ENCODE data around the gene IL22RA1. TPM values are rescaled to one million over a fixed set of nuclear protein-coding genes. Genes with fewer than 3 reads are reported as not detected.

Gene IL22RA1
- total and polyA plus RNA-seq, 9 of the 15 experiments (the other 6 are each of a cell fraction or from before 2014, with no cell fraction given) = not detected

DNA sequence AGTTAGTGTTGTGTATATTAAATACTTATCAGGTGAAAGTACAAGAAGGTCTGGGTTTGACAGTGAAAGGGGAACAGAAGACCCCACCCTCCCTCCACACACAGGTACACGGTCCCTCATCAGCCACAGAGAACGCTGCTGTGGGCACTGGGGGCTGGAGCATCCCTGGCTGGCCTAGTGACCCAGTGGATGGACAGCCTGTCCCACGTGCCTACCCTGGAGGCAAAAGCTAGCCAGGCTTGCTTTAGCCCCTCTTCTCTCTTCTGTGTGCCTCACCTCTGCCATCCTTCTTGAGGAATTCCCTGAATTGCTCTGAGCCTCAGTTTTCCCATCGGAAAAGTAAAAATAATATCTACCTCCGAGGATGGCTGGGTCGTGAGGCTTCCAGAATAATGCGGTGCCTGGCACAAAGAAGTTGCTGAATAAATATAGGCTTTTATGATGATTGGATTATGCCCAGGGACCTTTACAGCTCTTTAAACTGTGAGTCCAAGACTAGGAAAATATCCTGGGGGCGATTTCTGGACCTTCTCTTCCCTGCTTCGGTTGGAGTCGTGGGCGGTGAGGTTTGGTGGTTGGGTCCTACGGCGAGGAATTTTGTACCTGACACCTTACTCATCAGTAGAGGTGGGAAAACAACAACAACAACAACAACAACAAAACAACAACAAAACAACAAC lies 43.2 kb upstream of the IL22RA1 start (continued):
- TF ChIP-seq, protein P1, sequence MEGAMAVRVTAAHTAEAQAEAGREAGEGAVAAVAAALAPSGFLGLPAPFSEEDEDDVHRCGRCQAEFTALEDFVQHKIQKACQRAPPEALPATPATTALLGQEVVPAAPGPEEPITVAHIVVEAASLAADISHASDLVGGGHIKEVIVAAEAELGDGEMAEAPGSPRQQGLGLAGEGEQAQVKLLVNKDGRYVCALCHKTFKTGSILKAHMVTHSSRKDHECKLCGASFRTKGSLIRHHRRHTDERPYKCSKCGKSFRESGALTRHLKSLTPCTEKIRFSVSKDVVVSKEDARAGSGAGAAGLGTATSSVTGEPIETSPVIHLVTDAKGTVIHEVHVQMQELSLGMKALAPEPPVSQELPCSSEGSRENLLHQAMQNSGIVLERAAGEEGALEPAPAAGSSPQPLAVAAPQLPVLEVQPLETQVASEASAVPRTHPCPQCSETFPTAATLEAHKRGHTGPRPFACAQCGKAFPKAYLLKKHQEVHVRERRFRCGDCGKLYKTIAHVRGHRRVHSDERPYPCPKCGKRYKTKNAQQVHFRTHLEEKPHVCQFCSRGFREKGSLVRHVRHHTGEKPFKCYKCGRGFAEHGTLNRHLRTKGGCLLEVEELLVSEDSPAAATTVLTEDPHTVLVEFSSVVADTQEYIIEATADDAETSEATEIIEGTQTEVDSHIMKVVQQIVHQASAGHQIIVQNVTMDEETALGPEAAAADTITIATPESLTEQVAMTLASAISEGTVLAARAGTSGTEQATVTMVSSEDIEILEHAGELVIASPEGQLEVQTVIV (CRISPR knock-in tag; IDR thresholded peaks at IDR 0.05; ENCODE audit: borderline replicate concordance) = no peak
- TF ChIP-seq, protein P2, sequence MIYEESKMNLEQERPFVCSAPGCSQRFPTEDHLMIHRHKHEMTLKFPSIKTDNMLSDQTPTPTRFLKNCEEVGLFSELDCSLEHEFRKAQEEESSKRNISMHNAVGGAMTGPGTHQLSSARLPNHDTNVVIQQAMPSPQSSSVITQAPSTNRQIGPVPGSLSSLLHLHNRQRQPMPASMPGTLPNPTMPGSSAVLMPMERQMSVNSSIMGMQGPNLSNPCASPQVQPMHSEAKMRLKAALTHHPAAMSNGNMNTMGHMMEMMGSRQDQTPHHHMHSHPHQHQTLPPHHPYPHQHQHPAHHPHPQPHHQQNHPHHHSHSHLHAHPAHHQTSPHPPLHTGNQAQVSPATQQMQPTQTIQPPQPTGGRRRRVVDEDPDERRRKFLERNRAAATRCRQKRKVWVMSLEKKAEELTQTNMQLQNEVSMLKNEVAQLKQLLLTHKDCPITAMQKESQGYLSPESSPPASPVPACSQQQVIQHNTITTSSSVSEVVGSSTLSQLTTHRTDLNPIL (CRISPR knock-in tag; IDR thresholded peaks at IDR 0.05) = no peak
- no peak for TF ChIP-seq TAF9B (IDR thresholded peaks at IDR 0.05; ENCODE audit: partially characterized antibody)

DNA sequence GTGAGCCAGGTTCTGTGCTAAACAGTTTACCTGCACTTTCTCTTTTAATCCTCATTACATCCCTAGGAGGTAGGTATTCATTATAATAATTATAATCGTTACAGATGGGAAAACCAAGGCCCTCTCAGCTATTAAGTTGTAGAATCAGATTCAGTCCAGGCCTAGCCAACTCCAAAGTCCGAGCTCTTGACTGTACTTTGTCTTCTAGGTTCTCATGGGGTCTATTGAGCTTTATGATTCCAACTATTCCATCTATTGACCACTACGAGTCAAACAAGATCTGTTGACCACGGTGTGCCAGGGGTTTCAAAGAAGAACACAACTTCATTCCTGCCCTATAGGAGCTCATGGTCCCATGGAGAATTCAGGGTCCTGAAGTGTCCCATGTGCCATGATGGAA lies 42.1 kb upstream of the IL22RA1 start:
- DNase-seq (ENCODE audit: extremely low read depth in 1 of 4, low spot score in 3 of 4) (no peak), FAIRE-seq (no peak), ATAC-seq (no peak)
- ChIA-PET POLR2A (interaction anchor here (0.6 to 1.3 kb wide), 2 partner anchors 16 to 89 kb away, joined by 3 to 4 read pairs; no protein-coding TSS in a partner anchor), CTCF (ENCODE audit: low intra/inter-chr PET ratio) (no interaction called here)
- 0% methylated on average over 4 of the region's 4 CpGs for WGBS (ENCODE audit: insufficient coverage, low coverage, missing lambda C conversion rate)
- H3K9me3 ChIP-seq (replicated peaks; ENCODE audit: control insufficient read depth, insufficient read depth, low read depth, low read length) = no peaks in the 10 kb centered on the region
- in situ Hi-C loops (cut with MboI) = no loop called here
- H3K4me2 ChIP-seq (ENCODE audit: insufficient read depth, low read length) = no peak overlapping the region
- H4K20me1 ChIP-seq (replicated peaks; ENCODE audit: control insufficient read depth, insufficient read depth, low read length) = no peaks in the 10 kb centered on the region; the same call in 1 of the 2 replicates
- no peaks in the 10 kb centered on the region for H3K9me1 ChIP-seq (ENCODE audit: control insufficient read depth, insufficient read depth, low read length)
- H3K79me2 ChIP-seq (ENCODE audit: control insufficient read depth, insufficient read depth, low read length) = no peaks in the 10 kb centered on the region
- no peaks in the 10 kb centered on the region for H3K36me3 ChIP-seq (ENCODE audit: control insufficient read depth, insufficient read depth, low read length)
- BruUV-seq (replicated peaks) = no TSS peak
- no peak overlapping the region for H3K4me3 ChIP-seq
- peaks cover 7 to 9% of the 10 kb centered on the region in 2 experiments; a peak in 3 of 5 replicates for H3K4me1 ChIP-seq (replicated peaks in 1 of 2; ENCODE audit: control insufficient read depth in 2 of 2, insufficient read depth in 2 of 2, low read length in 2 of 2)
- H2AFZ ChIP-seq (ENCODE audit: low read depth, low read length) = no peak overlapping the region
- no peak overlapping the region for H3K9ac ChIP-seq (ENCODE audit: insufficient read depth in 1 of 2, low read depth in 2 of 2, low read length in 2 of 2)
- H3K27me3 ChIP-seq (ENCODE audit: control insufficient read depth in 2 of 2, insufficient read depth in 2 of 2, low read length in 2 of 2) = peaks cover 34 to 65% of the 10 kb centered on the region in 2 experiments
- no peak overlapping the region for H3K27ac ChIP-seq (ENCODE audit: extremely low read depth, low read depth, low read length)
- intact Hi-C loops (cut with micrococcal nuclease) = no loop called here
- TF ChIP-seq GTF2F1 (IDR thresholded peaks at IDR 0.05; ENCODE audit: low read depth, low read length) (no peak), ZNF263 (CRISPR knock-in tag; IDR thresholded peaks at IDR 0.05; ENCODE audit: borderline replicate concordance) (no peak), FUS (optimal IDR thresholded peaks at IDR 0.05; ENCODE audit: low read depth, low read length) (no peak), ELF2 (CRISPR knock-in tag; IDR thresholded peaks at IDR 0.05) (no peak), TGIF2 (CRISPR knock-in tag; IDR thresholded peaks at IDR 0.05) (no peak)
- TF ChIP-seq, protein P3, sequence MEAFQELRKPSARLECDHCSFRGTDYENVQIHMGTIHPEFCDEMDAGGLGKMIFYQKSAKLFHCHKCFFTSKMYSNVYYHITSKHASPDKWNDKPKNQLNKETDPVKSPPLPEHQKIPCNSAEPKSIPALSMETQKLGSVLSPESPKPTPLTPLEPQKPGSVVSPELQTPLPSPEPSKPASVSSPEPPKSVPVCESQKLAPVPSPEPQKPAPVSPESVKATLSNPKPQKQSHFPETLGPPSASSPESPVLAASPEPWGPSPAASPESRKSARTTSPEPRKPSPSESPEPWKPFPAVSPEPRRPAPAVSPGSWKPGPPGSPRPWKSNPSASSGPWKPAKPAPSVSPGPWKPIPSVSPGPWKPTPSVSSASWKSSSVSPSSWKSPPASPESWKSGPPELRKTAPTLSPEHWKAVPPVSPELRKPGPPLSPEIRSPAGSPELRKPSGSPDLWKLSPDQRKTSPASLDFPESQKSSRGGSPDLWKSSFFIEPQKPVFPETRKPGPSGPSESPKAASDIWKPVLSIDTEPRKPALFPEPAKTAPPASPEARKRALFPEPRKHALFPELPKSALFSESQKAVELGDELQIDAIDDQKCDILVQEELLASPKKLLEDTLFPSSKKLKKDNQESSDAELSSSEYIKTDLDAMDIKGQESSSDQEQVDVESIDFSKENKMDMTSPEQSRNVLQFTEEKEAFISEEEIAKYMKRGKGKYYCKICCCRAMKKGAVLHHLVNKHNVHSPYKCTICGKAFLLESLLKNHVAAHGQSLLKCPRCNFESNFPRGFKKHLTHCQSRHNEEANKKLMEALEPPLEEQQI (IDR thresholded peaks at IDR 0.05) = no peak
- TF ChIP-seq, protein P4, sequence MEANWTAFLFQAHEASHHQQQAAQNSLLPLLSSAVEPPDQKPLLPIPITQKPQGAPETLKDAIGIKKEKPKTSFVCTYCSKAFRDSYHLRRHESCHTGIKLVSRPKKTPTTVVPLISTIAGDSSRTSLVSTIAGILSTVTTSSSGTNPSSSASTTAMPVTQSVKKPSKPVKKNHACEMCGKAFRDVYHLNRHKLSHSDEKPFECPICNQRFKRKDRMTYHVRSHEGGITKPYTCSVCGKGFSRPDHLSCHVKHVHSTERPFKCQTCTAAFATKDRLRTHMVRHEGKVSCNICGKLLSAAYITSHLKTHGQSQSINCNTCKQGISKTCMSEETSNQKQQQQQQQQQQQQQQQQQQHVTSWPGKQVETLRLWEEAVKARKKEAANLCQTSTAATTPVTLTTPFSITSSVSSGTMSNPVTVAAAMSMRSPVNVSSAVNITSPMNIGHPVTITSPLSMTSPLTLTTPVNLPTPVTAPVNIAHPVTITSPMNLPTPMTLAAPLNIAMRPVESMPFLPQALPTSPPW (CRISPR knock-in tag; IDR thresholded peaks at IDR 0.05) = no peak

Measured in K562 (cell line).